ENCODE measurements around the gene FAM171A1. TPM values are rescaled to one million over a fixed set of nuclear protein-coding genes. Genes with fewer than 3 reads are reported as not detected.

FAM171A1 gene
- total and polyA plus RNA-seq, 2 donors (not counting 1 experiment from before 2014, with no cell fraction given), result 8.8 to 10.3 TPM

GRCh38 chr10:15228426-15228825, 142.7 kb downstream of the FAM171A1 start:
- no peaks in the 10 kb centered on the region for H4K20me1 ChIP-seq (ENCODE audit: control insufficient read depth, extremely low read depth, insufficient read depth, low read length)
- H3K79me2 ChIP-seq (ENCODE audit: control insufficient read depth, insufficient read depth, low read length), result no peaks in the 10 kb centered on the region
- H3K27me3 ChIP-seq (ENCODE audit: control insufficient read depth, insufficient read depth, low read length), result no peaks in the 10 kb centered on the region
- H3K9ac ChIP-seq (ENCODE audit: insufficient read depth, low read length), result no peak overlapping the region
- no peaks in the 10 kb centered on the region for H3K4me1 ChIP-seq (ENCODE audit: control insufficient read depth, extremely low read depth, insufficient read depth, low read length)
- H3K9me3 ChIP-seq (ENCODE audit: control insufficient read depth, insufficient read depth, low read depth, low read length), result no peaks in the 10 kb centered on the region
- no peak overlapping the region for H3K4me3 ChIP-seq (replicated peaks in 1 of 4; ENCODE audit: control extremely low read depth in 1 of 4, insufficient read depth in 1 of 4, low read depth in 3 of 4, low read length in 4 of 4)
- TF ChIP-seq CTCF (conservative IDR thresholded peaks at IDR 0.05 in 1 of 2, IDR thresholded peaks at IDR 0.05 in 1 of 2; ENCODE audit: low read depth in 1 of 2, low read length in 2 of 2) (no peak), EZH2 (IDR thresholded peaks at IDR 0.05; ENCODE audit: low read length, missing control alignments) (no peak)
- H3K4me2 ChIP-seq (ENCODE audit: extremely low read depth, insufficient read depth, low read length), result no peak overlapping the region
- H3K27ac ChIP-seq (ENCODE audit: insufficient read depth, low read length), result no peak overlapping the region
- DNase-seq (ENCODE audit: low read depth in 2 of 2), result no peak
- H2AFZ ChIP-seq (ENCODE audit: low read length), result no peak overlapping the region
- H3K36me3 ChIP-seq (ENCODE audit: control insufficient read depth, insufficient read depth, low read length), result no peaks in the 10 kb centered on the region

GRCh38 chr10:15227611-15228372, 143.3 kb downstream of the FAM171A1 start:
- no peaks in the 10 kb centered on the region for H3K27me3 ChIP-seq (ENCODE audit: control insufficient read depth, insufficient read depth, low read length)
- H3K79me2 ChIP-seq (ENCODE audit: control insufficient read depth, insufficient read depth, low read length), result no peaks in the 10 kb centered on the region
- H3K9ac ChIP-seq (ENCODE audit: insufficient read depth, low read length), result no peak overlapping the region
- no peak for TF ChIP-seq CTCF (conservative IDR thresholded peaks at IDR 0.05 in 1 of 2, IDR thresholded peaks at IDR 0.05 in 1 of 2; ENCODE audit: low read depth in 1 of 2, low read length in 2 of 2)
- no peak for TF ChIP-seq EZH2 (IDR thresholded peaks at IDR 0.05; ENCODE audit: low read length, missing control alignments)
- no peaks in the 10 kb centered on the region for H3K4me1 ChIP-seq (ENCODE audit: control insufficient read depth, extremely low read depth, insufficient read depth, low read length)
- DNase-seq (ENCODE audit: low read depth in 2 of 2), result peak; percentile 44 to 73
- H3K4me3 ChIP-seq (replicated peaks in 1 of 4; ENCODE audit: control extremely low read depth in 1 of 4, insufficient read depth in 1 of 4, low read depth in 3 of 4, low read length in 4 of 4), result no peak overlapping the region
- no peaks in the 10 kb centered on the region for H4K20me1 ChIP-seq (ENCODE audit: control insufficient read depth, extremely low read depth, insufficient read depth, low read length)
- H3K27ac ChIP-seq (ENCODE audit: insufficient read depth, low read length), result no peak overlapping the region
- no peaks in the 10 kb centered on the region for H3K9me3 ChIP-seq (ENCODE audit: control insufficient read depth, insufficient read depth, low read depth, low read length)
- no peaks in the 10 kb centered on the region for H3K36me3 ChIP-seq (ENCODE audit: control insufficient read depth, insufficient read depth, low read length)
- H3K4me2 ChIP-seq (ENCODE audit: extremely low read depth, insufficient read depth, low read length), result no peak overlapping the region
- H2AFZ ChIP-seq (ENCODE audit: low read length), result no peak overlapping the region

- Histone ChIP-seq H3K79me2 (ENCODE audit: control insufficient read depth, insufficient read depth, low read length) (no peaks in the 10 kb centered on the region), H3K36me3 (ENCODE audit: control insufficient read depth, insufficient read depth, low read length) (no peaks in the 10 kb centered on the region), H3K27me3 (ENCODE audit: control insufficient read depth, insufficient read depth, low read length) (no peaks in the 10 kb centered on the region), H2AFZ (ENCODE audit: low read length) (no peak overlapping the region), H3K4me2 (ENCODE audit: extremely low read depth, insufficient read depth, low read length) (no peak overlapping the region), H3K27ac (ENCODE audit: insufficient read depth, low read length) (no peak overlapping the region), H3K4me3 (replicated peaks in 1 of 4; ENCODE audit: control extremely low read depth in 1 of 4, insufficient read depth in 1 of 4, low read depth in 3 of 4, low read length in 4 of 4) (no peak overlapping the region), H3K9ac (ENCODE audit: insufficient read depth, low read length) (no peak overlapping the region), H4K20me1 (ENCODE audit: control insufficient read depth, extremely low read depth, insufficient read depth, low read length) (no peaks in the 10 kb centered on the region), H3K9me3 (ENCODE audit: control insufficient read depth, insufficient read depth, low read depth, low read length) (no peaks in the 10 kb centered on the region), H3K4me1 (ENCODE audit: control insufficient read depth, extremely low read depth, insufficient read depth, low read length) (no peaks in the 10 kb centered on the region)
- no peak for TF ChIP-seq CTCF (conservative IDR thresholded peaks at IDR 0.05 in 1 of 2, IDR thresholded peaks at IDR 0.05 in 1 of 2; ENCODE audit: low read depth in 1 of 2, low read length in 2 of 2)
- no peak for TF ChIP-seq EZH2 (IDR thresholded peaks at IDR 0.05; ENCODE audit: low read length, missing control alignments)
- no peak for DNase-seq (ENCODE audit: low read depth in 2 of 2)
Measured at GRCh38 chr10:15225511-15225910, 145.6 kb downstream of the FAM171A1 start.

All from fibroblast of lung (primary cell).